Kidney tubule cell (primary cell): Measurements from ENCODE around the gene OVCA2.
A peak's percentile ranks its signal among the peaks of the same experiment; 100 is the strongest.

Source experiments
- DNase-seq: peaks from one replicate; pipeline ENCODE4 v3.0.0-alpha.2; 2018; ENCODE audit warnings: low spot score

OVCA2 gene

DNA sequence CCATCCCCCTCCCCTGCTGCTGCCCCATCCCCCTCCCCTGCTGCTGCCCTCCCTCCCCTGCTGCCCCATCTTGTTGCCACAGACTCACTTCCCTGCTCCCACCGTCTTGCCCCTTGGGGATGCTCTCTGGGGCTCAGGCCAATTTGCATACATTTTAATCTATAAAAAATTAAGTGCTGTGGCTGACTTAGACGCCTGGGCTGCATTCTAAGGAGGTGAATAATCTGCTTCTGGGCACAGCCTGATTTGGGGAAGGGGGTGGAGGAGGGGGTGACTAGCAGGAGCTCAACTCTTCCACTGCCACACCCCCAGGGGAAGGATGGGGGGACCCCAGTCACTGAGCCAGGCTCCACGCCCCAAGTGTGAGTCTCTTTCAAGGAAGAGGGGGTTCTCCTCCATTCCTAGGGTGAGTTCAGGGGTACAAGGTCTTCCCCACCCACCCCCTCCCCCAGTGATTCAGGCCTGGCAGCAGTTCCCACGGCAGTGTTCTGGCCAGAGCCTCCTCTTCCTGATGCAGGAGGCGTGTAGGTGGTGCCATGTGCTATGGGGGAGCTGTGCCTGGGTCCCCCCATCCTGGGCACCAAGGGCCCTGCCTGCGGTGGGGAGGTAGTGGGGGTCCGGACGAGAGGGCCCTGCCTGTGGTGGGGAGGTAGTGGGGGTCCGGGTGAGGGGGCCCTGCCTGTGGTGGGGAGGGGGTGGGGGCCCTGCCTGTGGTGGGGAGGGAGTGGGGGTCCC, 6.8 kb upstream of the OVCA2 start:
- DNase-seq, result peak; percentile 83

- DNase-seq, result no peak
Measured at GRCh38 chr17:2035541-2036488, 6.0 kb upstream of the OVCA2 start.

GRCh38 chr17:2037155-2037554, 4.7 kb upstream of the OVCA2 start:
- DNase-seq, result no peak

- no peak for DNase-seq
Measured at GRCh38 chr17:2040219-2040827, 1.5 kb upstream of the OVCA2 start.

GRCh38 chr17:2040942-2041560, 771 bp upstream of the OVCA2 start:
- DNase-seq, result no peak

GRCh38 chr17:2042390-2042847, 597 bp downstream of the OVCA2 start:
- peak; percentile 34 for DNase-seq

DNA sequence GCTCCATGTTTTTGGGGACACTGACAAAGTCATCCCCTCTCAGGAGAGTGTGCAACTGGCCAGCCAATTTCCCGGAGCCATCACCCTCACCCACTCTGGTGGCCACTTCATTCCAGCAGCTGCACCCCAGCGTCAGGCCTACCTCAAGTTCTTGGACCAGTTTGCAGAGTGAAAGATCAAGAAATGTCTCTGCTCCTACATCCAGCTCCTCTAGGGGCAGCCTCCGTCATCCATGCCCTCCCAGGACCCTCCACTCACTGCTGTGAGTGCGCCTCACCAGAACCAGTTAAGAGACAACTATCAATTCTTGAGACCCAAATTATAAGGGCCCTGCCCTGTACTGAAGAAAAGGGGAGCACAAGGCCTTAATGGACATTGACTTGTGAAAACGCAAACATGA, 1.1 kb downstream of the OVCA2 start:
- no peak for DNase-seq

DNA sequence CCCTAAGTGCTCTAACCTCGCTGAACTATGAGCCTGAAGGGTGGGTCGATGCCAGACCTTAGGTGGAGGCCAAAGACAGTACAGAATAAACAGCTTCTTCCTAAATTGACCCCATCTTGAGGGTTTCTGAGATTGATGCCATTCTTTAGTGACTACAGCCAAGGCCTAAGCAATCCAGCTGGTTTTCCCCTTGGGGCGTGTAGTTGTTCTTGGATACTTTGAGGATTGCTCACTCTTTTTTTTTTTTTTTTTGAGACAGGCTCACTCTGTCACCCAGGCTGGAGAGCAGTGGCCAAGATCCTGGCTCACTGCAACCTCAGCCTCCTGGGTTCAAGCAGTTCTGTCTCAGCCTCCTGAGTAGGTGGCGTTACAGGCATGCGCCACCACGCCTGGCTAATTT, 2.0 kb downstream of the OVCA2 start:
- peak; percentile 80 for DNase-seq

DNA sequence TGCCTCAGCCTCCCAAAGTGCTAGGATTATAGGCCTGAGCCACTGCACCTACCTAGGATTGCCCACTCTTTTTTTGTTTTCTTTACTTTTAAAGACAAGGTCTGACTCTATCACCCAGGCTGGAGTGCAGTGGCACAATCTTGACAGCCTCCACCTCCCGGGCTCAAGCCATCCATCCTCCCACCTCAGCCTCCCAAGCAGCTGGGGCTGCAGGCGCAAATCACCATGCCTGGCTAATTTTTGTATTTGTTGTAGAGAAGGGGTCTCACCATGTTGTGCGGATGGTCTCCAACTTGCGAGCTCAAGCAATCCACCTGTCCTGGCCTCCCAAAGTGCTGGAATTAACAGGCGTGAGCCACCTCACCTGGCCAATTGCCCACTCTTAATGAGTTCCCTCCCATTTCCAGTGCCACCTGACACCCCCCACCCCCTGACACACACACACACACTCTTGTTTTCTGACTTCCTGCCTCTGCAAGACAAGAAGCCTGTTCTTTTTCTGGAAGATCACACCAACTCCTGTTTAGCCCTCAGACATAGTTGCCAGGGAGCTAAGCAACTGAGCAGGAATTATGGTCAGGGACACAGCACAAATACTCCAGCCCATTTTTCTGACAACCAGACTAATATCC, 2.6 kb downstream of the OVCA2 start:
- DNase-seq, result no peak

DNA sequence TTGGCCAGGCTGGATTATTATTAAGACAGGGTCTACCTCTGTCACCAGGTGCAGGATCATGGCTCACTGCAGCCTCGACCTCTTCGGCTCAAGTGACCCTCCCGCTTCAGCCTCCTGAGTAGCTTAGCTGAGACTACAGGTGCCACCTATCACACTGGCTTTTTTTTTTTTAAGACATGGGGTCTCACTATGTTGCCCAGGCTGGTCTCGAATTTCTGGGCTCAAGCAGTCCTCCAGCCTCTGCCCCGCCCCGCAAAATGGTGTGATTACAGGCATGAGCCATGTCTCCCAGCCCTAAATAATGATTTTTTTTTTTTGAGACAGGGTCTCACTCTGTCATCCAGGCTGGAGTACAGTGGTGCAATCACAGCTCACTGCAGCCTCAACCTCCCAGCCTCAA, 5.8 kb downstream of the OVCA2 start:
- no peak for DNase-seq

DNA sequence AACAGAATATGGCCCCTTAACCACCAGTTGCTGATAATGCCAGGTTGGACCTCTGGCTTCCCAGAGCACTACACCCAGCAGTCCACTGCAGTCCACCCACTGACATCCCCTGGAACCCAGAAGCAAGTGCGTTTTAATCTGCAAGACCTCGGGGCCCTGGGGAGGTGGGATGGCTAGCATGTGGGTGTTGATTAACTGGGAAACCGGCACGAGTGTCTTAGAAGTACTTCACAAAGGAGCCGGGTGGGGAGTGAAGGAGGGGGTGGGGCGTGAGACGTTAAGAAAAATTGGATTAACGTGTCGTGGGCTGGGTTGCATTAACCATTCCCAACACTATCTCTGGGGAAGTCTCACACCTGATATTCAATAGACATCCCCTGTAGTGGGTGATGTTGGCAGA, 7.0 kb downstream of the OVCA2 start:
- no peak for DNase-seq

DNA sequence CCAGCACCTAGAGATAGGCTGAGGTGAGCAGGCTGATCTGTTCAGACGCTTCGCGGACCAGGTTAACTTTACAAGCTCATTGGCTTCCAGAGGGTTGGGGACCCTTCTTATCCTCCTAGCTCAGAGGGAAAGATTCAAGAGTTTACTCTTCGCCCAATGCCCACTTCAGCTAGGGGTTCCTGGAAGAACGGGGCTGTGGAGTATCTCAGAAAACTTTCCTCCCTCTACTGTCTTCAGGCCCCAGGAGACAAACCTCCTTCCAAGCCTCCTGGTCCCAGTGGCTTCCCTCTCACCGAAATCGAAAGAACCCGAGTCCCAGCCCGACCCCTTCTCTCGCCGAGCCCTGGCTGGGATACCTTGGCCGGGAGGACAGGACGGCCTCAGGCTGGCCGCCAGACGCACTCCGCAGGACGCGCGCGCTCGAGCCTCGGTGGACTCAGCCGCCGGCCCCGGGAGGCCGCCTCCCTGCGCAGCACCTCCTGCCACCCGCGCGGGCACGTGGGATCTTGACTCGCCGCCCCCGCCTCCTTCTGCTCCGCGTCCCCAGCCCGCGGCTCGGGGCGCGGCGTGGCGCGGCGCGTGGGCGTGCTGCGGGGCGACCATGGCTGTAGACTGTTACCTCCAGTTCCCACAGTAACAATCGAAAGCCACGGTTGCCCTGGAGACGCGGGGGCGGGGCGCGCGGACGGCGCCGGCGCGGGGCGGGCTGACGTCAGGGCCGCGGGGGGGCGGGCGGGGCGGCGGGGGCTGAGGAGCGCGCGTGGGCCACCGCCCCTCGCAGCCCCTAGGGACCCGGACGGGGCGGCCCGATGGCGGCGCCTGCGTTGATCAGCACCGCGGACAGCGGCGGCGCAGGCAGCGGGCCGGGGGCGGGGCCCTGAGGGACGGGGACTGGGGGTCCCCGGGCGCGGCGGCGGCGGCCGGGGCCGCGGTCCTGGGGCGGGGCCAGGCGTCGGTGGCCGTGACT, 7.8 kb downstream of the OVCA2 start:
- DNase-seq, result peak; percentile 84

DNA sequence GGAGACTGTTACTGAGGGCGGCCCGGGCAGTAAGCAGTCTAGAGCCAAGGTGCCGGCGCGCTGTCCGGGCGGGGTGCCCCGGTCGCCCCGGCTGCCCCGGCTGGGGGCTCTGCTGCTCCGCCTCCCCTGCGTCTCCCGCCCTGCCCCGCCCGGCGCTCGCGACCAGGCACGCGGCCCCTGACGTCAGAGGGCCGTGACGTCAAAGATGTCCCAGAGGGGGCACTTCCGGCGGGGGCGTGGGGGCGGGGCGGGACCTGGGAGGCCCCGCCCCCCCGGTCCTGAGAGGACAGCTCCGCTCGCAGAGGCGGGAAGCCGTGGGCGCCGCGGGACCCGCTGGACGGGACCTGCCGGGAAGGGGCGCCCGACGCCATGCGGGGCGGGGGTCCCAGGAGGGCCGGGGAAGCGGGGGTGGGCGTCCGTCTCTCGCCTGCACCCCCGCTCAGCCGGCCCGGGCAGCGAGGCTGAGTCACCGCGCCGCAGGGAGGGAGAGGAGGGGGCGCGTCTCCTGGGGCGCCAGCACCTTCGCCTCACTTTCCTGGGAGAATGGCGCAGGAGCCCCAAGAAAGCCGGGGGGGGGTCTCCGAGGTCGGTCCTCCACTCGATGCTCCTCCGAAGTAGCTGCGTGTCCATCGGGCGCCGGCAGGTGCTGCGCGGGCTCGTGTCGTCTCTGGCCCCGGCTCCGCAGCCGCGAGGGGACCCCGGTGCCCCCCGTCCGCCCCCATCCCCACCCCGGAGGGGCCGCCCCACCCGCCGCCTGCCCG, 8.7 kb downstream of the OVCA2 start:
- peak; percentile 62 for DNase-seq

DNA sequence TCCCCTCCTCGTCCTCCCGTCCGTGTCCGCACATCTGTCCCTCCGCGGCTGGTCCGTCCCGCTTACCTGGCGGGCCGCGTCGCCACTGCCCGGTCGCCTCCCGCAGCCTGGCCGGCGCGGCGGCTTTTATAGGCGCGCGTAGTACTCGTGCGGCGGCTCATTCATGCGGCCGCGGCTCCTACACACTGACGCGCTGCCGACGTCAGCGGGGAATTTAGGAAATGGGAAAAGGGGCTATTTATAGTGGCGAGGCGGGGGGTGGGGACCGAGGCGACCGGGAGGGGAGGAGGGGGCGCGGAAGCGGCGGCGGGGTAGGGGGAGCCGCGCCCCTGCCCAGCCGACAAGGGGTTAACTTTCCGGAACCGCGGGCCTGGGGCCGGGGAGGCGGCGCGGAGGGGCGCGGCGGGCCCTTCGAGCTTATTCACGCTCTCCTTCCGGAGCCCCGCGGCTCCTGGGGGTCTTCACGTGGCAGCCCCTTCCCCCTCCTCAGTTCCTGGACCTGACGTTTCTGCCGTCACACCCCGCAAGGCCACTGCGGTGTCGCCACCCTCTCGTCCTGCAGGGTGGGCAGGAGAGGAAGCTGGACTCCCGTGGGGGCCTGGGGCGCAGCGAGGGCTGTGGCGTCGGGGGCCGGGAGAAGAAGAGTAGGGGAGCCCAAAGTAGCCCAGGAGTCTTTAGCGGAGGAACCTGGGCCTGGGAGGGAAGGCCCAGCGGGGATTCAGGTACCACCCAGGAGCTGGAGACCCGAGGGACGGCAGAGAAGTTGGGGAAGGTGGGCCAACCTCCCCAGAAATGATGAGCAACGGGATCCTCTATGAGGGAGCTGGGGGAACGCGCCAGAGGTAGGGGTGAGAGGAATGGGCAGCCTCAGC, 9.5 kb downstream of the OVCA2 start:
- no peak for DNase-seq

GRCh38 chr17:2051933-2052559, 10.2 kb downstream of the OVCA2 start:
- no peak for DNase-seq

- DNase-seq, result peak; percentile 63
Measured at GRCh38 chr17:2053380-2054261, 11.8 kb downstream of the OVCA2 start.

DNA sequence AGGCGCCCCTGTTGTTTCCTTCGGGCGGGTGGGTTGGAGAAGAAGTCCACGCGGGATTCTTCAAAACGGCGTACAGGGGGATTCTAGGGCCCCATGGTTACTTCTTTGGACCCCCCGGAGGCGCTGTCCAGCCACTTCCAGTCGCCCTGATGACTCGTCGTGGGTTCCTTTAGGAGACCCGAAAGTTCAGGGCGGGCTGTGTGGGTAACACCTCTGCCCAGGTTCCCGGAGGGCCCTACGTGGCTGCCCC, 12.4 kb downstream of the OVCA2 start:
- DNase-seq, result no peak
